Panc1 (cell line): ENCODE results near the gene BANF2. TPM values are rescaled to one million over a fixed set of nuclear protein-coding genes. Genes with fewer than 3 reads are reported as not detected.
"Not testable (repeated sequence)": the region's sequence is repeated elsewhere in the genome, so short reads cannot be mapped to it uniquely, and the experiment has no call there.

ENCODE experiments used
- ATAC-seq: fragments of 200-7000 bp; cut with Tn5 transposase; 2 replicates; pipeline ENCODE4 v1.9.1; 2020; ENCODE audit warnings: mild to moderate bottlenecking, moderate library complexity
- BruUV-seq: library from RNA; stranded (reverse); fragments of 400-500 nt; replicated peaks from 2 replicates; lab custom pipeline; 2021; lab: Mats Ljungman, UMichigan
- CTCF ChIA-PET: fragments of 300-600 bp; sonication (Branson Sonifier 250); formaldehyde crosslinking; loops from one replicate; lab custom pipeline; 2022; ENCODE audit warnings: antibody characterized with exemption; lab: Charles Lee
- POLR2A ChIA-PET: fragments of 300-600 bp; sonication (Branson Sonifier 250); formaldehyde crosslinking; loops from one replicate; lab custom pipeline; 2022; ENCODE audit warnings: antibody characterized with exemption; lab: Charles Lee
- DNase-seq: peaks from one replicate; pipeline ENCODE4 v3.0.0-alpha.2; 2010; ENCODE audit warnings: low read depth, low spot score
- H3K27ac ChIP-seq: 2 replicates; pipeline ENCODE4 v1.5.1; 2011; ENCODE audit warnings: mild to moderate bottlenecking, low read length, inconsistent platforms
- H3K27me3 ChIP-seq: fragments of 200-500 bp; sonication (Bioruptor generic); 2 replicates; pipeline ENCODE4 v1.6.0; 2014; ENCODE audit warnings: low read length, inconsistent platforms; ENCODE audit not compliant: control insufficient read depth, insufficient read depth
- H3K36me3 ChIP-seq: fragments of 200-500 bp; sonication (Bioruptor generic); 2 replicates; pipeline ENCODE4 v1.5.1; 2014; ENCODE audit warnings: inconsistent platforms, mild to moderate bottlenecking, low read length, moderate library complexity; ENCODE audit not compliant: control insufficient read depth, insufficient read depth
- H3K4me1 ChIP-seq: 2 replicates; pipeline ENCODE4 v1.5.1; 2011; ENCODE audit warnings: inconsistent platforms, mild to moderate bottlenecking, low read length, moderate library complexity; ENCODE audit not compliant: control insufficient read depth, insufficient read depth
- H3K4me3 ChIP-seq, 2 experiments: 2 replicates each; pipeline ENCODE4 v1.5.1; 2011 to 2012; ENCODE audit warnings: low read depth in 2 of 2, low read length in 2 of 2, mild to moderate bottlenecking in 2 of 2, inconsistent platforms in 1 of 2, moderate library complexity in 1 of 2
- H3K9me3 ChIP-seq: fragments of 200-500 bp; sonication (Bioruptor generic); 2 replicates; pipeline ENCODE4 v1.5.1; 2014; ENCODE audit warnings: low read depth, mild to moderate bottlenecking, inconsistent platforms, low read length, moderate library complexity; ENCODE audit not compliant: control insufficient read depth, insufficient read depth
- CTCF ChIP-seq: fragments of 450-650 bp; IDR thresholded peaks from 2 replicates; pipeline ENCODE4 v1.5.1; 2017; ENCODE audit warnings: mild to moderate bottlenecking
- POLR2AphosphoS5 ChIP-seq: IDR thresholded peaks from 2 replicates; pipeline ENCODE4 v1.6.1; 2012; ENCODE audit warnings: mild to moderate bottlenecking, low read depth, low read length, moderate library complexity
- REST ChIP-seq, 2 experiments: IDR thresholded peaks; 2 replicates each; pipeline ENCODE4 v1.6.1; 2011 to 2012; ENCODE audit warnings: low read depth in 2 of 2, control low read depth in 1 of 2, low read length in 1 of 2, mild to moderate bottlenecking in 1 of 2, moderate library complexity in 1 of 2; ENCODE audit not compliant: insufficient read depth in 1 of 2
- SIN3A ChIP-seq: IDR thresholded peaks from 2 replicates; pipeline ENCODE4 v1.6.1; 2012; ENCODE audit warnings: low read depth, mild to moderate bottlenecking, low read length, moderate library complexity, borderline replicate concordance; ENCODE audit not compliant: insufficient read depth
- TCF7L2 ChIP-seq: IDR thresholded peaks from 2 replicates; pipeline ENCODE4 v1.6.1; 2011; ENCODE audit warnings: mild to moderate bottlenecking, low read depth, low read length, inconsistent platforms
- in situ Hi-C: cut with HindIII; loops from 2 replicates; pipeline ENCODE4 v1.10.0; 2016; ENCODE audit warnings: low sequenced_read_pairs, low pct_unique_long_range_greater_than_20kb
- intact Hi-C: fragments of 100-400 bp; cut with micrococcal nuclease; formaldehyde crosslinking; loops from one replicate; pipeline ENCODE4 v1.10.0; 2022; ENCODE audit not compliant: unreplicated experiment
- total RNA-seq: library from RNA; stranded (reverse); gene quantifications from one replicate; pipeline ENCODE4 v1.2.1, GENCODE V29; 2021; ENCODE audit not compliant: unreplicated experiment

Gene BANF2
- total RNA-seq, 1 experiment from 2014 or later, result not detected

GRCh38 chr20:17768271-17768670, 68.5 kb downstream of the BANF2 start:
- in situ Hi-C loops, result no loop called here
- ChIA-PET POLR2A (no interaction called here), CTCF (no interaction called here)
- Histone ChIP-seq H3K27ac (no peak overlapping the region), H3K27me3 (no peaks in the 10 kb centered on the region), H3K4me3 (no peak overlapping the region), H3K36me3 (no peaks in the 10 kb centered on the region), H3K4me1 (no peaks in the 10 kb centered on the region), H3K9me3 (no peaks in the 10 kb centered on the region)
- intact Hi-C loops, result loop anchor here (10.0 kb wide), 1 partner anchor 63 kb away; no protein-coding TSS in a partner anchor
- no peak for TF ChIP-seq POLR2AphosphoS5
- no peak for TF ChIP-seq CTCF
- no peak for TF ChIP-seq SIN3A
- no peak for TF ChIP-seq REST (IDR thresholded peaks at IDR 0.05; ENCODE audit: insufficient read depth in 1 of 2, low read depth in 2 of 2, low read length in 1 of 2)
- no peak for TF ChIP-seq TCF7L2
- ATAC-seq (no peak), DNase-seq (no peak)
- no TSS peak for BruUV-seq

- H3K27ac ChIP-seq, H3K36me3 ChIP-seq, CTCF ChIA-PET, POLR2A ChIA-PET, BruUV-seq, in situ Hi-C loops, H3K4me3 ChIP-seq, H3K27me3 ChIP-seq, H3K4me1 ChIP-seq, H3K9me3 ChIP-seq, ATAC-seq, DNase-seq: not testable (repeated sequence)
- intact Hi-C loops, result loop anchor here (10.0 kb wide), 1 partner anchor 65 kb away; no protein-coding TSS in a partner anchor
Observed at GRCh38 chr20:17769716-17770115, 70.0 kb downstream of the BANF2 start.

GRCh38 chr20:17771206-17772004, 71.6 kb downstream of the BANF2 start:
- BruUV-seq, result no TSS peak
- Histone ChIP-seq H3K36me3 (no peaks in the 10 kb centered on the region), H3K4me3 (no peak overlapping the region), H3K27ac (no peak overlapping the region), H3K4me1 (no peaks in the 10 kb centered on the region), H3K27me3 (no peaks in the 10 kb centered on the region), H3K9me3 (no peaks in the 10 kb centered on the region)
- in situ Hi-C loops (no loop called here), intact Hi-C loops (no loop called here)
- no peak for TF ChIP-seq SIN3A
- peak; percentile 64; the same call in 1 of the 2 replicates for TF ChIP-seq TCF7L2
- DNase-seq (no peak), ATAC-seq (no peak)
- CTCF ChIA-PET, result interaction anchor here (0.5 kb wide), 1 partner anchor 437 kb away, joined by 8 read pairs; no protein-coding TSS in a partner anchor
- POLR2A ChIA-PET, result no interaction called here
